Neural crest cell (in vitro differentiated cells): ENCODE measurements around the gene TNFRSF21. TPM values are rescaled to one million over a fixed set of nuclear protein-coding genes. Genes with fewer than 3 reads are reported as not detected.

Experiments used
- DNase-seq: peaks from one replicate; pipeline ENCODE4 v3.0.0; 2021; ENCODE audit warnings: low read depth, mixed read lengths, low spot score
- H3K27ac Mint-ChIP-seq: one replicate; pipeline ENCODE4 v1.8.0; 2021; ENCODE audit warnings: mild to moderate bottlenecking, mixed read lengths; ENCODE audit not compliant: unreplicated experiment
- H3K27me3 Mint-ChIP-seq: 2 replicates; pipeline ENCODE4 v1.8.0; 2021; ENCODE audit warnings: low read depth, mild to moderate bottlenecking, mixed read lengths
- H3K36me3 Mint-ChIP-seq: 2 replicates; pipeline ENCODE4 v1.8.0; 2021; ENCODE audit warnings: low read depth, mild to moderate bottlenecking, mixed read lengths
- H3K4me1 Mint-ChIP-seq: 2 replicates; pipeline ENCODE4 v1.8.0; 2021; ENCODE audit warnings: mixed read lengths
- H3K4me3 Mint-ChIP-seq: one replicate; pipeline ENCODE4 v1.8.0; 2021; ENCODE audit warnings: mild to moderate bottlenecking, mixed read lengths
- H3K9me3 Mint-ChIP-seq: 2 replicates; pipeline ENCODE4 v1.8.0; 2021; ENCODE audit warnings: mixed read lengths
- total RNA-seq: library from RNA; stranded (reverse); gene quantifications from 2 replicates; pipeline ENCODE4 v1.2.1, GENCODE V29; 2021
- TF ChIP-seq, protein P1 (sequence below): fragments of 200-600 bp; sonication (generic); conservative IDR thresholded peaks from 2 replicates; pipeline ENCODE4 v1.5.0; 2021; ENCODE audit warnings: antibody characterized with exemption, mild to moderate bottlenecking

TNFRSF21 gene
- total RNA-seq, 1 donor from 2014 or later = 19.8 TPM

DNA sequence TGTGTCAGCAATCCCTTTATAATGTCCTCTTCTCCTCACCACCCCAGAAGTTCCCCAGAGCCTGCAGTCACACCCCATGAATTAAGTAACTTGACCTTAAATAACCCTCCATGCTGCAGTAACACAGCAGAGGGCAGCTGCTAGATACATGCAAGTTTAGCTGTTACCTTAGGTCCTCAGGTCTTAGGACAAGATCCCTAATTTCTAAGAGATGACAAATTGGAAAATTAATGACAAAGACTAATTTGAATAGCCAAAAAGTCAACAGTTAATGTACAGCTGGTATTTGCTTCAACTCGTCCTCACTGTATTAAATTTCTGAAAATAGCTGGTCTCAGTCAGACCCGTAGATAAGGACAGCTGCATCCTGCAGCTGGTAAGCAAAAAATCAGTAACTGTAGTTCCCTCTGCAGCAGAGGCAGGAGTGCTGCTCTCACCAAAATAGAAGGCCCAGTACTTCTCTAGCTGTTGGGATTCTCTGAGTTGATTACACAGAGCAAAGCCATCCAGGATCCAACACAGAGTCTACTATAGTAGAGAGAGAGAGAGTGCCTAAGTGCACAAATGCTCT lies 62.4 kb downstream of the TNFRSF21 start:
- H3K4me3 Mint-ChIP-seq = no peak overlapping the region
- TF ChIP-seq, protein P1, sequence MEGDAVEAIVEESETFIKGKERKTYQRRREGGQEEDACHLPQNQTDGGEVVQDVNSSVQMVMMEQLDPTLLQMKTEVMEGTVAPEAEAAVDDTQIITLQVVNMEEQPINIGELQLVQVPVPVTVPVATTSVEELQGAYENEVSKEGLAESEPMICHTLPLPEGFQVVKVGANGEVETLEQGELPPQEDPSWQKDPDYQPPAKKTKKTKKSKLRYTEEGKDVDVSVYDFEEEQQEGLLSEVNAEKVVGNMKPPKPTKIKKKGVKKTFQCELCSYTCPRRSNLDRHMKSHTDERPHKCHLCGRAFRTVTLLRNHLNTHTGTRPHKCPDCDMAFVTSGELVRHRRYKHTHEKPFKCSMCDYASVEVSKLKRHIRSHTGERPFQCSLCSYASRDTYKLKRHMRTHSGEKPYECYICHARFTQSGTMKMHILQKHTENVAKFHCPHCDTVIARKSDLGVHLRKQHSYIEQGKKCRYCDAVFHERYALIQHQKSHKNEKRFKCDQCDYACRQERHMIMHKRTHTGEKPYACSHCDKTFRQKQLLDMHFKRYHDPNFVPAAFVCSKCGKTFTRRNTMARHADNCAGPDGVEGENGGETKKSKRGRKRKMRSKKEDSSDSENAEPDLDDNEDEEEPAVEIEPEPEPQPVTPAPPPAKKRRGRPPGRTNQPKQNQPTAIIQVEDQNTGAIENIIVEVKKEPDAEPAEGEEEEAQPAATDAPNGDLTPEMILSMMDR = no peak
- H3K4me1 Mint-ChIP-seq = peaks cover 16% of the 10 kb centered on the region
- no peaks in the 10 kb centered on the region for H3K27me3 Mint-ChIP-seq
- H3K9me3 Mint-ChIP-seq = no peaks in the 10 kb centered on the region
- DNase-seq = no peak
- H3K36me3 Mint-ChIP-seq = peaks cover 3% of the 10 kb centered on the region
- H3K27ac Mint-ChIP-seq = peak overlapping the region; percentile 97

- peaks cover 3% of the 10 kb centered on the region for H3K36me3 Mint-ChIP-seq
- no peak for DNase-seq
- H3K4me3 Mint-ChIP-seq = no peak overlapping the region
- H3K27ac Mint-ChIP-seq = no peak overlapping the region
- peaks cover 18% of the 10 kb centered on the region for H3K4me1 Mint-ChIP-seq
- TF ChIP-seq, protein P1 = no peak
- H3K9me3 Mint-ChIP-seq = no peaks in the 10 kb centered on the region
- H3K27me3 Mint-ChIP-seq = no peaks in the 10 kb centered on the region
Observed at GRCh38 chr6:47246551-47246950, 63.2 kb downstream of the TNFRSF21 start.

GRCh38 chr6:47245745-47246371 lies 63.8 kb downstream of the TNFRSF21 start:
- H3K27me3 Mint-ChIP-seq = no peaks in the 10 kb centered on the region
- H3K9me3 Mint-ChIP-seq = no peaks in the 10 kb centered on the region
- H3K27ac Mint-ChIP-seq = no peak overlapping the region
- TF ChIP-seq, protein P1 = no peak
- H3K4me1 Mint-ChIP-seq = peaks cover 18% of the 10 kb centered on the region
- no peak for DNase-seq
- H3K36me3 Mint-ChIP-seq = peaks cover 3% of the 10 kb centered on the region
- H3K4me3 Mint-ChIP-seq = no peak overlapping the region

- TF ChIP-seq, protein P1 = no peak
- Mint-ChIP-seq H3K4me1 (peaks cover 18% of the 10 kb centered on the region), H3K36me3 (peaks cover 6% of the 10 kb centered on the region), H3K27ac (no peak overlapping the region), H3K27me3 (no peaks in the 10 kb centered on the region), H3K9me3 (no peaks in the 10 kb centered on the region), H3K4me3 (no peak overlapping the region)
- no peak for DNase-seq
Observed at GRCh38 chr6:47242483-47243386, 67.0 kb downstream of the TNFRSF21 start.

- Mint-ChIP-seq H3K4me1 (peaks cover 12% of the 10 kb centered on the region), H3K9me3 (no peaks in the 10 kb centered on the region), H3K4me3 (no peak overlapping the region), H3K36me3 (peaks cover 6% of the 10 kb centered on the region), H3K27me3 (no peaks in the 10 kb centered on the region), H3K27ac (no peak overlapping the region)
- TF ChIP-seq, protein P1 = no peak
- DNase-seq = no peak
Observed at GRCh38 chr6:47241742-47242482, 67.8 kb downstream of the TNFRSF21 start.
